Smooth muscle cell (in vitro differentiated cells): Measurements from ENCODE around the gene ACE. TPM values are rescaled to one million over a fixed set of nuclear protein-coding genes. Genes with fewer than 3 reads are reported as not detected.

Experiments used
- DNase-seq: peaks from one replicate; lab custom pipeline; 2025; ENCODE audit not compliant: unreplicated experiment; lab: John Stamatoyannopoulos, UW
- H2AFZ ChIP-seq: fragments of 200-600 bp; sonication (generic); 2 replicates; pipeline ENCODE4 v1.6.0; 2016; ENCODE audit warnings: antibody characterized with exemption, low read depth, mild to moderate bottlenecking
- H3F3A ChIP-seq: fragments of 200-600 bp; sonication (generic); 2 replicates; pipeline ENCODE4 v1.6.0; 2017; ENCODE audit warnings: antibody characterized with exemption, low read depth
- H3K27ac ChIP-seq: fragments of 200-600 bp; sonication (generic); 2 replicates; pipeline ENCODE4 v1.5.1; 2016; ENCODE audit warnings: low read depth, mild to moderate bottlenecking
- H3K27me3 ChIP-seq: fragments of 200-600 bp; sonication (generic); 2 replicates; pipeline ENCODE4 v1.6.1; 2016; ENCODE audit warnings: low read depth, mild to moderate bottlenecking
- H3K36me3 ChIP-seq: fragments of 200-600 bp; sonication (generic); 2 replicates; pipeline ENCODE4 v1.5.1; 2016; ENCODE audit warnings: low read depth
- H3K4me1 ChIP-seq: fragments of 200-600 bp; sonication (generic); 2 replicates; pipeline ENCODE4 v1.5.1; 2016; ENCODE audit warnings: low read depth
- H3K4me2 ChIP-seq: fragments of 200-600 bp; sonication (generic); 2 replicates; pipeline ENCODE4 v1.6.0; 2016; ENCODE audit warnings: mild to moderate bottlenecking
- H3K4me3 ChIP-seq: fragments of 200-600 bp; sonication (generic); 2 replicates; pipeline ENCODE4 v1.5.1; 2016; ENCODE audit warnings: mild to moderate bottlenecking
- H3K79me2 ChIP-seq: fragments of 200-600 bp; sonication (generic); 2 replicates; pipeline ENCODE4 v1.6.0; 2016; ENCODE audit warnings: low read depth, mild to moderate bottlenecking
- H3K9ac ChIP-seq: fragments of 200-600 bp; sonication (generic); 2 replicates; pipeline ENCODE4 v1.6.0; 2016; ENCODE audit warnings: low read depth
- H3K9me3 ChIP-seq: fragments of 200-600 bp; sonication (generic); replicated peaks from 2 replicates; pipeline ENCODE4 v1.5.1; 2016; ENCODE audit warnings: low read depth
- H4K20me1 ChIP-seq: fragments of 200-600 bp; sonication (generic); 2 replicates; pipeline ENCODE4 v1.6.0; 2016; ENCODE audit warnings: low read depth
- whole genome bisulfite sequencing: methylation state at CpG from one replicate; pipeline ENCODE4 v1.1.7; 2016; ENCODE audit warnings: low lambda C conversion rate; 5-methylcytosine and 5-hydroxymethylcytosine counted together
- polyA plus RNA-seq: library from polyadenylated mRNA; unstranded; fragments of >200 nt; fragmentation: Nextera tagmentation; extraction: Ambion mirVana; gene quantifications from 2 replicates; pipeline ENCODE4 v1.2.1, GENCODE V29; 2016
- total RNA-seq: library from RNA; depleted of rRNA; stranded (reverse); fragments of >200 nt; gene quantifications from 2 replicates; pipeline ENCODE4 v1.2.3, GENCODE V29; 2014
- TF ChIP-seq, protein P1 (sequence below): fragments of 200-600 bp; sonication (generic); IDR thresholded peaks from 2 replicates; pipeline ENCODE4 v1.5.1; 2017; ENCODE audit warnings: borderline replicate concordance, mild to moderate bottlenecking, antibody characterized with exemption; ENCODE audit not compliant: insufficient read depth, poor library complexity, severe bottlenecking

The ACE gene
- total and polyA plus RNA-seq, 2 experiments from 2014 or later: 1.5 to 2.0 TPM

DNA sequence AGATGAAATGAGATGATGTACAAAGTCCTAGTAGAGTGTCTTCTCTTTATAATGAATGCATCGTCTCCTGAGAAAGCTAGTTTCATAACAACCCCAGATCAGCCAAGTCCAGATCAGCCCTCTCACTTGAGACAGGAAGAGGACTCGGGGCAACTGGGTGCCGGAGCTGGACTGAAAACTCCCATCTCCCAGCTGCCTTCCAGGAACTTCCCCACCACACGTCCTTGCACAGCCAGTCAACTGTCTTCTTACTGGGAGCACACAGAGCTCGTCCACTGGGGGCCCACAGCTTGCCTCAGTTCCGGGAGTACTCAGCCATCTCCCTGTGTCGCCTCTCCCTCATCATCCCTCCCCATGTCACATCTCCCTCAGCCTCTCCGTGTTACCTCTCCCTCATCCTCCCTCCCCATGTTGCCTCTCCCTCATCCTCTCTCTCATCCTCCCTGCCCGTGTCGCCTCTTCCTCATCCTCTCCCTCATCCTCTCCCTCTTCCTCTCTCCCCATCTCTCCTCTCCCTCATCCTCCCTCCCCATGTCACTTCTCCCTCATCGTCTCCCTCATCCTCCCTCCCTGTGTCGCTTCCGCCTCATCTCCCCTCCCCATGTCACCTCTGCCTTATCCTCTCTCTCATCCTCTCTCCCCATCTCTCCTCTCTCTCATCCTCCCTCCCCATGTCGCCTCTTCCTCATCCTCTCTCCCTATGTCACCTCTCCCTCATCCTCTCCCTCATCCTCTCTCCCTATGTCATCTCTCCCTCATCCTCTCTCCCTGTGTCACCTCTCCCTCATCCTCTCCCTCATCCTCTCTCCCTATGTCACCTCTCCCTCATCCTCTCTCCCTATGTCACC is 23.9 kb downstream of the ACE start:
- no peak overlapping the region for H2AFZ ChIP-seq
- H3F3A ChIP-seq: no peaks in the 10 kb centered on the region
- no peaks in the 10 kb centered on the region for H4K20me1 ChIP-seq
- H3K27me3 ChIP-seq: peaks cover 33% of the 10 kb centered on the region
- H3K36me3 ChIP-seq: no peaks in the 10 kb centered on the region
- no peak overlapping the region for H3K4me3 ChIP-seq
- no peak overlapping the region for H3K4me2 ChIP-seq
- H3K79me2 ChIP-seq: no peaks in the 10 kb centered on the region
- no peak overlapping the region for H3K27ac ChIP-seq
- no peak overlapping the region for H3K9ac ChIP-seq
- TF ChIP-seq, protein P1, sequence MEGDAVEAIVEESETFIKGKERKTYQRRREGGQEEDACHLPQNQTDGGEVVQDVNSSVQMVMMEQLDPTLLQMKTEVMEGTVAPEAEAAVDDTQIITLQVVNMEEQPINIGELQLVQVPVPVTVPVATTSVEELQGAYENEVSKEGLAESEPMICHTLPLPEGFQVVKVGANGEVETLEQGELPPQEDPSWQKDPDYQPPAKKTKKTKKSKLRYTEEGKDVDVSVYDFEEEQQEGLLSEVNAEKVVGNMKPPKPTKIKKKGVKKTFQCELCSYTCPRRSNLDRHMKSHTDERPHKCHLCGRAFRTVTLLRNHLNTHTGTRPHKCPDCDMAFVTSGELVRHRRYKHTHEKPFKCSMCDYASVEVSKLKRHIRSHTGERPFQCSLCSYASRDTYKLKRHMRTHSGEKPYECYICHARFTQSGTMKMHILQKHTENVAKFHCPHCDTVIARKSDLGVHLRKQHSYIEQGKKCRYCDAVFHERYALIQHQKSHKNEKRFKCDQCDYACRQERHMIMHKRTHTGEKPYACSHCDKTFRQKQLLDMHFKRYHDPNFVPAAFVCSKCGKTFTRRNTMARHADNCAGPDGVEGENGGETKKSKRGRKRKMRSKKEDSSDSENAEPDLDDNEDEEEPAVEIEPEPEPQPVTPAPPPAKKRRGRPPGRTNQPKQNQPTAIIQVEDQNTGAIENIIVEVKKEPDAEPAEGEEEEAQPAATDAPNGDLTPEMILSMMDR: no peak
- no peaks in the 10 kb centered on the region for H3K9me3 ChIP-seq
- no peaks in the 10 kb centered on the region for H3K4me1 ChIP-seq
- no peak for DNase-seq
- WGBS: 69% methylated on average over 7 of the region's 14 CpGs

DNA sequence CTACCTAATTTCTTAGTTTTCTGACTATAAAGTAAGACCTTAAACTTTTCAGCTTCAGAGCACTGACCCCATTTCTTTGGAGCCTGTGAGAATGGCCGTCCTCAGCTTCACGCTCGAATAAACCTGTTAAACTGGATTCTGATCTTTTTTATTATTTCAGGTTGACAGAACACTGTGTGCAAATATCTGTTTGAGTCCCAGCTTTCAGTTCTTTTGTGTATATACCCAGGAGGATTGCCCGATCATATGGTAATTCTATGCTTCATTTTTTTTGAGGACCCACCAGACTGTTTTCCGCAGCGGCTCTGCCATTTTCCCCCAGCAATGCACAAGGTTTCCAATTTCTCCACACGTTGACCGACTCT is 26.5 kb downstream of the ACE start:
- H3K27me3 ChIP-seq: peaks cover 33% of the 10 kb centered on the region
- no peaks in the 10 kb centered on the region for H4K20me1 ChIP-seq
- no peak overlapping the region for H2AFZ ChIP-seq
- TF ChIP-seq, protein P1: no peak
- no peaks in the 10 kb centered on the region for H3K9me3 ChIP-seq
- H3K4me2 ChIP-seq: no peak overlapping the region
- no peaks in the 10 kb centered on the region for H3K4me1 ChIP-seq
- WGBS: 85% methylated on average over 8 of the region's 8 CpGs
- no peak overlapping the region for H3K9ac ChIP-seq
- H3K36me3 ChIP-seq: no peaks in the 10 kb centered on the region
- no peak for DNase-seq
- H3K4me3 ChIP-seq: no peak overlapping the region
- no peaks in the 10 kb centered on the region for H3F3A ChIP-seq
- H3K79me2 ChIP-seq: no peaks in the 10 kb centered on the region
- H3K27ac ChIP-seq: no peak overlapping the region

- H3K27ac ChIP-seq: no peak overlapping the region
- H3K9ac ChIP-seq: no peak overlapping the region
- H3K27me3 ChIP-seq: peaks cover 33% of the 10 kb centered on the region
- H3F3A ChIP-seq: no peaks in the 10 kb centered on the region
- H2AFZ ChIP-seq: no peak overlapping the region
- DNase-seq: no peak
- no peaks in the 10 kb centered on the region for H3K36me3 ChIP-seq
- no peaks in the 10 kb centered on the region for H3K4me1 ChIP-seq
- no peak overlapping the region for H3K4me2 ChIP-seq
- H4K20me1 ChIP-seq: no peaks in the 10 kb centered on the region
- no peaks in the 10 kb centered on the region for H3K79me2 ChIP-seq
- no peak overlapping the region for H3K4me3 ChIP-seq
- no peaks in the 10 kb centered on the region for H3K9me3 ChIP-seq
- TF ChIP-seq, protein P1: no peak
Observed at GRCh38 chr17:63504261-63504660, 27.4 kb downstream of the ACE start.

GRCh38 chr17:63505341-63505740 is 28.5 kb downstream of the ACE start:
- Histone ChIP-seq H3K4me3 (no peak overlapping the region), H3K9me3 (no peaks in the 10 kb centered on the region), H4K20me1 (no peaks in the 10 kb centered on the region), H3K27ac (no peak overlapping the region), H3K4me2 (no peak overlapping the region), H2AFZ (no peak overlapping the region), H3K27me3 (peaks cover 33% of the 10 kb centered on the region), H3F3A (no peaks in the 10 kb centered on the region), H3K36me3 (no peaks in the 10 kb centered on the region), H3K4me1 (no peaks in the 10 kb centered on the region), H3K79me2 (no peaks in the 10 kb centered on the region), H3K9ac (no peak overlapping the region)
- TF ChIP-seq, protein P1: no peak
- no peak for DNase-seq
- 88% methylated on average over 9 of the region's 9 CpGs for WGBS
